Neural cell (in vitro differentiated cells): ENCODE measurements around the gene C17orf113. TPM values are rescaled to one million over a fixed set of nuclear protein-coding genes. Genes with fewer than 3 reads are reported as not detected.

Experiments
- H2AFZ ChIP-seq: fragments of 200-600, 300-800 bp; sonication (generic), shearing (Covaris generic); 2 replicates; pipeline ENCODE4 v1.6.0; 2014; ENCODE audit warnings: low read depth, mild to moderate bottlenecking, antibody characterized with exemption, low read length, moderate library complexity
- H3F3A ChIP-seq: fragments of 200-600 bp; shearing (Covaris generic); 2 replicates; pipeline ENCODE4 v1.6.1; 2016; ENCODE audit warnings: mild to moderate bottlenecking, moderate library complexity, mixed read lengths, antibody characterized with exemption, low read length; ENCODE audit not compliant: insufficient read depth, poor library complexity, severe bottlenecking
- H3K27ac ChIP-seq: fragments of 200-600, 300-800 bp; sonication (generic), shearing (Covaris generic); 2 replicates; pipeline ENCODE4 v1.5.1; 2014; ENCODE audit warnings: mild to moderate bottlenecking, low read length, moderate library complexity
- H3K27me3 ChIP-seq: fragments of 300-800, 200-600 bp; sonication (generic), shearing (Covaris generic); 2 replicates; pipeline ENCODE4 v1.6.0; 2014; ENCODE audit warnings: mild to moderate bottlenecking, low read depth, low read length, moderate library complexity; ENCODE audit not compliant: insufficient read depth
- H3K36me3 ChIP-seq: fragments of 300-800, 200-600 bp; sonication (generic), shearing (Covaris generic); 2 replicates; pipeline ENCODE4 v1.5.1; 2014; ENCODE audit warnings: mild to moderate bottlenecking, antibody characterized with exemption, low read length, moderate library complexity; ENCODE audit not compliant: insufficient read depth
- H3K4me2 ChIP-seq: fragments of 300-800, 200-600 bp; sonication (generic), shearing (Covaris generic); 2 replicates; pipeline ENCODE4 v1.6.0; 2014; ENCODE audit warnings: mild to moderate bottlenecking, low read length
- H3K4me3 ChIP-seq: fragments of 300-800, 200-600 bp; sonication (generic), shearing (Covaris generic); 2 replicates; pipeline ENCODE4 v1.5.1; 2014; ENCODE audit warnings: mild to moderate bottlenecking, low read length, moderate library complexity
- H3K79me2 ChIP-seq: fragments of 200-600 bp; shearing (Covaris generic); replicated peaks from 2 replicates; pipeline ENCODE4 v1.6.0; 2014; ENCODE audit warnings: mild to moderate bottlenecking, low read length, moderate library complexity; ENCODE audit not compliant: insufficient read depth
- H3K9ac ChIP-seq: fragments of 300-800, 200-600 bp; sonication (generic), shearing (Covaris generic); 2 replicates; pipeline ENCODE4 v1.6.1; 2016; ENCODE audit warnings: mild to moderate bottlenecking, low read length, mixed read lengths
- H3K9me2 ChIP-seq: fragments of 200-600 bp; shearing (Covaris generic); 2 replicates; pipeline ENCODE4 v1.6.1; 2016; ENCODE audit warnings: mild to moderate bottlenecking, low read length, mixed read lengths; ENCODE audit not compliant: insufficient read depth
- H3K9me3 ChIP-seq: fragments of 200-600, 300-800 bp; sonication (generic), shearing (Covaris generic); 2 replicates; pipeline ENCODE4 v1.6.1; 2016; ENCODE audit warnings: mild to moderate bottlenecking, mixed run types, low read length, moderate library complexity, mixed read lengths
- H4K20me1 ChIP-seq: fragments of 200-600 bp; shearing (Covaris generic); 2 replicates; pipeline ENCODE4 v1.6.1; 2016; ENCODE audit warnings: mild to moderate bottlenecking, mixed run types; ENCODE audit not compliant: insufficient read depth
- EP300 ChIP-seq: fragments of 450-650 bp; conservative IDR thresholded peaks from 2 replicates; pipeline ENCODE4 v1.6.1; 2014; ENCODE audit warnings: antibody characterized with exemption, mild to moderate bottlenecking, moderate library complexity; ENCODE audit not compliant: poor library complexity, severe bottlenecking
- EZH2 ChIP-seq: fragments of 200-600, 300-800 bp; shearing (Covaris generic), sonication (generic); IDR thresholded peaks from 2 replicates; pipeline ENCODE4 v1.6.1; 2014; ENCODE audit warnings: antibody characterized with exemption, low read length, borderline replicate concordance, mild to moderate bottlenecking; ENCODE audit not compliant: insufficient read depth, poor library complexity, severe bottlenecking
- MXI1 ChIP-seq: fragments of 450-650 bp; conservative IDR thresholded peaks from 2 replicates; pipeline ENCODE4 v1.6.1; 2014; ENCODE audit warnings: antibody characterized with exemption, mild to moderate bottlenecking; ENCODE audit not compliant: poor library complexity, severe bottlenecking
- POLR2AphosphoS5 ChIP-seq: IDR thresholded peaks from 2 replicates; pipeline ENCODE4 v1.6.1; 2012
- RAD21 ChIP-seq: fragments of 450-650 bp; conservative IDR thresholded peaks from 2 replicates; pipeline ENCODE4 v1.6.1; 2014; ENCODE audit warnings: antibody characterized with exemption, mild to moderate bottlenecking, moderate library complexity
- SMC3 ChIP-seq: fragments of 450-650 bp; conservative IDR thresholded peaks from 2 replicates; pipeline ENCODE4 v1.6.1; 2014; ENCODE audit warnings: antibody characterized with exemption, mild to moderate bottlenecking, moderate library complexity; ENCODE audit not compliant: poor library complexity
- TAF1 ChIP-seq: IDR thresholded peaks from 2 replicates; pipeline ENCODE4 v1.6.1; 2012; ENCODE audit warnings: low read depth
- polyA minus RNA-seq: library from RNA; depleted of rRNA, polyadenylated mRNA; stranded (reverse); fragments of >200 nt; gene quantifications from 2 replicates; pipeline ENCODE4 v1.2.3, GENCODE V29; 2014
- polyA plus RNA-seq: library from polyadenylated mRNA; depleted of rRNA; stranded (reverse); fragments of >200 nt; gene quantifications from 2 replicates; pipeline ENCODE4 v1.2.3, GENCODE V29; 2014
- TF ChIP-seq, protein P1 (sequence below): fragments of 450-650 bp; IDR thresholded peaks from 2 replicates; pipeline ENCODE4 v1.5.1; 2014; ENCODE audit warnings: antibody characterized with exemption, mild to moderate bottlenecking, moderate library complexity; ENCODE audit not compliant: poor library complexity, severe bottlenecking
- TF ChIP-seq, protein P2 (sequence below): IDR thresholded peaks from 2 replicates; pipeline ENCODE4 v1.6.1; 2012; ENCODE audit warnings: borderline replicate concordance

Gene C17orf113
- polyA plus RNA-seq (3.0 and 5.2 TPM in 2 replicates), polyA minus RNA-seq (3.4 and 4.6 TPM in 2 replicates)

DNA sequence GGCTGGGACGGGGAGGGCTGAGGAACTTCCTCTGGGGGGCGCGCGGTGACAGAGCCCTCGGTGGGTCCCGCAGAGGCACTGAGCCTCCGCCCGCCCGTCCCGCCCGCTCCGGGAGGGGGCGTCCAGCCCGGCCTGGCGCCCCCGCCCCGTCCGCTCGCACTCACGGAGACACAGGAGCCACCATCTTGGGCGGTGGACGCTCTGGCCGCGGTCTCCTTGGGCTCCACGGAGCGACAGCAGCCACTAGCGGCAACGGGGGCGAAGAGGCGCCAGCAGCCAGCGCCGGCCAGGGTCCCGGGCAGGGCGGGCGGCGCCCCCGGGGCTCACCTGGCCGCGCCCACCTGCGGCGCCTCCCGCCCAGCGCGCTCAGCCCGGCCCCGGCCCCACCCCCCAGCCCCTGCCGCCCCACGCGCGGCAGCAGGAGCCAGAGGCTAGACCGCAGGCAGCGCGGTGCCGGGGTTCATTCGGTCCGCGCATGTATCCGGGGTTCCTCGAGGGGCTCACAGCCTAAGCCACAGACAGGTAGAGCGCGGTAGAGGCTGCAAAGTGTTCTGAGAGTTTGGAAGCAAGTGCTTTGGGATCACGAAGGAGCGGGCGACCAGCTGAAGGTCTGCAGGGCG is at the start of gene C17orf113:
Gene C17orf113 (minus strand): TSS at position 209 of the 620 bp plus-strand sequence. CDS start 7,225 bp downstream, outside the sequence.
- no peaks in the 10 kb centered on the region for H3F3A ChIP-seq
- peak within 1 kb of the TSS; percentile 71 for H3K9ac ChIP-seq
- no peaks in the 10 kb centered on the region for H3K9me3 ChIP-seq
- TF ChIP-seq POLR2AphosphoS5 (peak; percentile 39), SMC3 (no peak)
- TF ChIP-seq, protein P1, sequence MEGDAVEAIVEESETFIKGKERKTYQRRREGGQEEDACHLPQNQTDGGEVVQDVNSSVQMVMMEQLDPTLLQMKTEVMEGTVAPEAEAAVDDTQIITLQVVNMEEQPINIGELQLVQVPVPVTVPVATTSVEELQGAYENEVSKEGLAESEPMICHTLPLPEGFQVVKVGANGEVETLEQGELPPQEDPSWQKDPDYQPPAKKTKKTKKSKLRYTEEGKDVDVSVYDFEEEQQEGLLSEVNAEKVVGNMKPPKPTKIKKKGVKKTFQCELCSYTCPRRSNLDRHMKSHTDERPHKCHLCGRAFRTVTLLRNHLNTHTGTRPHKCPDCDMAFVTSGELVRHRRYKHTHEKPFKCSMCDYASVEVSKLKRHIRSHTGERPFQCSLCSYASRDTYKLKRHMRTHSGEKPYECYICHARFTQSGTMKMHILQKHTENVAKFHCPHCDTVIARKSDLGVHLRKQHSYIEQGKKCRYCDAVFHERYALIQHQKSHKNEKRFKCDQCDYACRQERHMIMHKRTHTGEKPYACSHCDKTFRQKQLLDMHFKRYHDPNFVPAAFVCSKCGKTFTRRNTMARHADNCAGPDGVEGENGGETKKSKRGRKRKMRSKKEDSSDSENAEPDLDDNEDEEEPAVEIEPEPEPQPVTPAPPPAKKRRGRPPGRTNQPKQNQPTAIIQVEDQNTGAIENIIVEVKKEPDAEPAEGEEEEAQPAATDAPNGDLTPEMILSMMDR = peak; percentile 67
- TF ChIP-seq, protein P2, sequence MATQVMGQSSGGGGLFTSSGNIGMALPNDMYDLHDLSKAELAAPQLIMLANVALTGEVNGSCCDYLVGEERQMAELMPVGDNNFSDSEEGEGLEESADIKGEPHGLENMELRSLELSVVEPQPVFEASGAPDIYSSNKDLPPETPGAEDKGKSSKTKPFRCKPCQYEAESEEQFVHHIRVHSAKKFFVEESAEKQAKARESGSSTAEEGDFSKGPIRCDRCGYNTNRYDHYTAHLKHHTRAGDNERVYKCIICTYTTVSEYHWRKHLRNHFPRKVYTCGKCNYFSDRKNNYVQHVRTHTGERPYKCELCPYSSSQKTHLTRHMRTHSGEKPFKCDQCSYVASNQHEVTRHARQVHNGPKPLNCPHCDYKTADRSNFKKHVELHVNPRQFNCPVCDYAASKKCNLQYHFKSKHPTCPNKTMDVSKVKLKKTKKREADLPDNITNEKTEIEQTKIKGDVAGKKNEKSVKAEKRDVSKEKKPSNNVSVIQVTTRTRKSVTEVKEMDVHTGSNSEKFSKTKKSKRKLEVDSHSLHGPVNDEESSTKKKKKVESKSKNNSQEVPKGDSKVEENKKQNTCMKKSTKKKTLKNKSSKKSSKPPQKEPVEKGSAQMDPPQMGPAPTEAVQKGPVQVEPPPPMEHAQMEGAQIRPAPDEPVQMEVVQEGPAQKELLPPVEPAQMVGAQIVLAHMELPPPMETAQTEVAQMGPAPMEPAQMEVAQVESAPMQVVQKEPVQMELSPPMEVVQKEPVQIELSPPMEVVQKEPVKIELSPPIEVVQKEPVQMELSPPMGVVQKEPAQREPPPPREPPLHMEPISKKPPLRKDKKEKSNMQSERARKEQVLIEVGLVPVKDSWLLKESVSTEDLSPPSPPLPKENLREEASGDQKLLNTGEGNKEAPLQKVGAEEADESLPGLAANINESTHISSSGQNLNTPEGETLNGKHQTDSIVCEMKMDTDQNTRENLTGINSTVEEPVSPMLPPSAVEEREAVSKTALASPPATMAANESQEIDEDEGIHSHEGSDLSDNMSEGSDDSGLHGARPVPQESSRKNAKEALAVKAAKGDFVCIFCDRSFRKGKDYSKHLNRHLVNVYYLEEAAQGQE = no peak
- no peaks in the 10 kb centered on the region for H4K20me1 ChIP-seq
- no peaks in the 10 kb centered on the region for H3K9me2 ChIP-seq
- peak within 1 kb of the TSS; percentile 83 for H3K4me3 ChIP-seq
- H3K4me2 ChIP-seq = peak within 1 kb of the TSS; percentile 17
- no peak within 1 kb of the TSS for H3K27ac ChIP-seq
- no peaks in the 10 kb centered on the region for H3K79me2 ChIP-seq
- H3K27me3 ChIP-seq = peaks cover 7% of the 10 kb centered on the region
- peak within 1 kb of the TSS; percentile 60 for H2AFZ ChIP-seq
- no peaks in the 10 kb centered on the region for H3K36me3 ChIP-seq

DNA sequence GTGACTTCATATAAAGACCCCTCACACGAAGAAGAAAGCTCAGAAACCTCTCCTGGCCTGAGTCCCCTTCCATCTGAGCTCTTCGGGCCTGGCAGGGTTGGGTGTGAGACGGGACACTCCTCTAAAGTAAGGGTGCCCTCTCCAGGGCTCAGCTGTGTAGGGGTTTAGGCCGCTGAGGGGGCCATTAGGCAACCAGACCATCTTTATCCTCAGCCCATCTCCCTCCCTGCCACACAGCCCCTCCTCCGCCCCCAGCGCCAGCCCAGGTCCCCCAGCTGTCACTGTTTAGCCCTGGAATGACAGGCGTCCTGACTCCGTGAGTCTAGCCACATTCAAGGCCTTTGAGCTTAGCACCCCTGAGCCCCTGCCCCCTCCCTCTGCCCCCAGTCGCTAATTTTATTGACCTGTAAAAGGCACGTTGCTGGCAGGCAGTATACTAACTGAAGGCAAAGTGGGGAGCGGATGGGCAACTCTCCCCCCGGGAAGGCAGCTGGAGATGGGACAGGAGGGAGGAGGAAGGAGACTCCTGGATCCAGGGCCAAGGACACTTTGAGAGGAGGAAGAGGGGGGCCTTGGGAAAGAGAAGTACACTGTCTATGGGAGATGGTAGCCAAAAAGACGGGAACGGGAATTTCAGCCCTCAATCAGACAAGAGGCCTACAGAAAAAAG is 48.5 kb upstream of the C17orf113 start:
- no peak for TF ChIP-seq EP300
- no peak for TF ChIP-seq RAD21
- no peak for TF ChIP-seq TAF1
- no peak for TF ChIP-seq SMC3
- TF ChIP-seq, protein P1 = no peak
- no peak for TF ChIP-seq MXI1
- TF ChIP-seq POLR2AphosphoS5 = no peak
- no peak for TF ChIP-seq EZH2
- TF ChIP-seq, protein P2 = no peak
- Histone ChIP-seq H3F3A (no peaks in the 10 kb centered on the region), H3K9ac (no peak overlapping the region), H3K9me2 (no peaks in the 10 kb centered on the region), H3K27me3 (peaks cover 18% of the 10 kb centered on the region), H3K4me3 (no peak overlapping the region), H3K27ac (no peak overlapping the region), H3K36me3 (no peaks in the 10 kb centered on the region), H2AFZ (no peak overlapping the region), H3K4me2 (no peak overlapping the region), H4K20me1 (no peaks in the 10 kb centered on the region), H3K9me3 (no peaks in the 10 kb centered on the region), H3K79me2 (no peaks in the 10 kb centered on the region)
